H1 (cell line): ENCODE results near the gene STIMATE. TPM values are rescaled to one million over a fixed set of nuclear protein-coding genes. Genes with fewer than 3 reads are reported as not detected.

Source experiments
- CTBP2 ChIP-seq: IDR thresholded peaks from 2 replicates; pipeline ENCODE4 v1.7.0; 2011; ENCODE audit warnings: borderline replicate concordance, mild to moderate bottlenecking, moderate library complexity, mixed read lengths, low read length; ENCODE audit not compliant: insufficient read depth, insufficient read length
- EP300 ChIP-seq, 2 experiments: IDR thresholded peaks; 1 replicate in 1 of 2; 2 replicates in 1 of 2; pipeline ENCODE4 v1.6.1; 2011 to 2012; ENCODE audit warnings: low read depth in 2 of 2, low read length in 2 of 2, mild to moderate bottlenecking in 2 of 2, borderline replicate concordance in 1 of 2, inconsistent platforms in 1 of 2, moderate library complexity in 1 of 2
- JUN ChIP-seq: IDR thresholded peaks from 2 replicates; pipeline ENCODE4 v1.6.1; 2011; ENCODE audit warnings: low read depth, mild to moderate bottlenecking, improper control_type of control experiment, low read length
- SIRT6 ChIP-seq: IDR thresholded peaks from one replicate; pipeline ENCODE4 v1.7.1; 2012; ENCODE audit warnings: low read length, inconsistent platforms
- SP4 ChIP-seq: IDR thresholded peaks from 2 replicates; pipeline ENCODE4 v1.6.1; 2012; ENCODE audit warnings: low read length, inconsistent platforms
- SRF ChIP-seq: IDR thresholded peaks from 2 replicates; pipeline ENCODE4 v1.6.1; 2011; ENCODE audit warnings: mild to moderate bottlenecking, low read depth, low read length, moderate library complexity
- SUZ12 ChIP-seq: fragments of 200-600 bp; sonication (generic); IDR thresholded peaks from 2 replicates; pipeline ENCODE4 v1.6.1; 2012; ENCODE audit warnings: mild to moderate bottlenecking, inconsistent platforms, low read length, moderate library complexity, mixed read lengths
- polyA plus RNA-seq, 7 experiments: library from polyadenylated mRNA; depleted of rRNA in 3 of 7; stranded (reverse) in 5 of 7; unstranded in 2 of 7; fragments of >200 nt in 5 of 7; fragments of 200-250 nt in 2 of 7; gene quantifications; 1 replicate in 5 of 7; 2 replicates in 1 of 7; 4 replicates in 1 of 7; pipeline versions ENCODE4 v1.2.1 to v1.2.3, GENCODE V29; 2011 to 2013; ENCODE audit warnings: missing spikeins in 2 of 7, mixed read lengths in 2 of 7
- total RNA-seq: library from RNA; stranded (reverse); fragmentation: NEBNext Ultra II Directional; extraction: Animal tissue kit (Norgen Biotek cat#: 25700); gene quantifications from 2 replicates; pipeline ENCODE4 v1.2.1, GENCODE V29; 2021
- TF ChIP-seq, protein P1 (sequence below): fragments of 300-600 bp; sonication (generic); IDR thresholded peaks from 2 replicates; pipeline ENCODE4 v1.7.1; 2012; ENCODE audit warnings: low read length, moderate library complexity, mild to moderate bottlenecking, inconsistent platforms; ENCODE audit not compliant: insufficient replicate concordance
- TF ChIP-seq, protein P2 (sequence below): IDR thresholded peaks from 2 replicates; pipeline ENCODE4 v1.6.1; 2012; ENCODE audit warnings: inconsistent platforms

Gene STIMATE
- total and polyA plus RNA-seq, 2 of the 8 experiments (the other 6 are each of a cell fraction or from before 2014, with no cell fraction given) = 17.5 to 22.1 TPM

DNA sequence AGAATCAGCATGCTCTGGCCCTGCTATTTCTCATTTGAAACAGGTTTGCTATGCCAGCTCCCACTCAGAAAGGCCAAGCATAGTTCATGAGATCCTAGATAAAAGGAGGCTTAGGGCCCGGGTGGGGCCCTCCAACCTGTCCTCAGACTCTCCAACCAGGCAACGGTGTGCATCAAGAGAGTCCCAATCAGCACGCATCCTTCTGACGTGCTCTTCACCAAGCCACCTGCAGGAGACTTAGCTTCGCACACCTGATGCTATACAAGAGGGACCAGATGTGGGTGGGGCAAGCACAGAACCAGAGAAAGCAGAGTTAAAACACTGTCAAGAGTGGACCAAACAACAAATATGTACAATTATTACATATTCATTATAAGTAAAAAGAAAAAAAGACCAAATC, 17.3 kb downstream of the STIMATE start (continued):
- TF ChIP-seq, protein P1, sequence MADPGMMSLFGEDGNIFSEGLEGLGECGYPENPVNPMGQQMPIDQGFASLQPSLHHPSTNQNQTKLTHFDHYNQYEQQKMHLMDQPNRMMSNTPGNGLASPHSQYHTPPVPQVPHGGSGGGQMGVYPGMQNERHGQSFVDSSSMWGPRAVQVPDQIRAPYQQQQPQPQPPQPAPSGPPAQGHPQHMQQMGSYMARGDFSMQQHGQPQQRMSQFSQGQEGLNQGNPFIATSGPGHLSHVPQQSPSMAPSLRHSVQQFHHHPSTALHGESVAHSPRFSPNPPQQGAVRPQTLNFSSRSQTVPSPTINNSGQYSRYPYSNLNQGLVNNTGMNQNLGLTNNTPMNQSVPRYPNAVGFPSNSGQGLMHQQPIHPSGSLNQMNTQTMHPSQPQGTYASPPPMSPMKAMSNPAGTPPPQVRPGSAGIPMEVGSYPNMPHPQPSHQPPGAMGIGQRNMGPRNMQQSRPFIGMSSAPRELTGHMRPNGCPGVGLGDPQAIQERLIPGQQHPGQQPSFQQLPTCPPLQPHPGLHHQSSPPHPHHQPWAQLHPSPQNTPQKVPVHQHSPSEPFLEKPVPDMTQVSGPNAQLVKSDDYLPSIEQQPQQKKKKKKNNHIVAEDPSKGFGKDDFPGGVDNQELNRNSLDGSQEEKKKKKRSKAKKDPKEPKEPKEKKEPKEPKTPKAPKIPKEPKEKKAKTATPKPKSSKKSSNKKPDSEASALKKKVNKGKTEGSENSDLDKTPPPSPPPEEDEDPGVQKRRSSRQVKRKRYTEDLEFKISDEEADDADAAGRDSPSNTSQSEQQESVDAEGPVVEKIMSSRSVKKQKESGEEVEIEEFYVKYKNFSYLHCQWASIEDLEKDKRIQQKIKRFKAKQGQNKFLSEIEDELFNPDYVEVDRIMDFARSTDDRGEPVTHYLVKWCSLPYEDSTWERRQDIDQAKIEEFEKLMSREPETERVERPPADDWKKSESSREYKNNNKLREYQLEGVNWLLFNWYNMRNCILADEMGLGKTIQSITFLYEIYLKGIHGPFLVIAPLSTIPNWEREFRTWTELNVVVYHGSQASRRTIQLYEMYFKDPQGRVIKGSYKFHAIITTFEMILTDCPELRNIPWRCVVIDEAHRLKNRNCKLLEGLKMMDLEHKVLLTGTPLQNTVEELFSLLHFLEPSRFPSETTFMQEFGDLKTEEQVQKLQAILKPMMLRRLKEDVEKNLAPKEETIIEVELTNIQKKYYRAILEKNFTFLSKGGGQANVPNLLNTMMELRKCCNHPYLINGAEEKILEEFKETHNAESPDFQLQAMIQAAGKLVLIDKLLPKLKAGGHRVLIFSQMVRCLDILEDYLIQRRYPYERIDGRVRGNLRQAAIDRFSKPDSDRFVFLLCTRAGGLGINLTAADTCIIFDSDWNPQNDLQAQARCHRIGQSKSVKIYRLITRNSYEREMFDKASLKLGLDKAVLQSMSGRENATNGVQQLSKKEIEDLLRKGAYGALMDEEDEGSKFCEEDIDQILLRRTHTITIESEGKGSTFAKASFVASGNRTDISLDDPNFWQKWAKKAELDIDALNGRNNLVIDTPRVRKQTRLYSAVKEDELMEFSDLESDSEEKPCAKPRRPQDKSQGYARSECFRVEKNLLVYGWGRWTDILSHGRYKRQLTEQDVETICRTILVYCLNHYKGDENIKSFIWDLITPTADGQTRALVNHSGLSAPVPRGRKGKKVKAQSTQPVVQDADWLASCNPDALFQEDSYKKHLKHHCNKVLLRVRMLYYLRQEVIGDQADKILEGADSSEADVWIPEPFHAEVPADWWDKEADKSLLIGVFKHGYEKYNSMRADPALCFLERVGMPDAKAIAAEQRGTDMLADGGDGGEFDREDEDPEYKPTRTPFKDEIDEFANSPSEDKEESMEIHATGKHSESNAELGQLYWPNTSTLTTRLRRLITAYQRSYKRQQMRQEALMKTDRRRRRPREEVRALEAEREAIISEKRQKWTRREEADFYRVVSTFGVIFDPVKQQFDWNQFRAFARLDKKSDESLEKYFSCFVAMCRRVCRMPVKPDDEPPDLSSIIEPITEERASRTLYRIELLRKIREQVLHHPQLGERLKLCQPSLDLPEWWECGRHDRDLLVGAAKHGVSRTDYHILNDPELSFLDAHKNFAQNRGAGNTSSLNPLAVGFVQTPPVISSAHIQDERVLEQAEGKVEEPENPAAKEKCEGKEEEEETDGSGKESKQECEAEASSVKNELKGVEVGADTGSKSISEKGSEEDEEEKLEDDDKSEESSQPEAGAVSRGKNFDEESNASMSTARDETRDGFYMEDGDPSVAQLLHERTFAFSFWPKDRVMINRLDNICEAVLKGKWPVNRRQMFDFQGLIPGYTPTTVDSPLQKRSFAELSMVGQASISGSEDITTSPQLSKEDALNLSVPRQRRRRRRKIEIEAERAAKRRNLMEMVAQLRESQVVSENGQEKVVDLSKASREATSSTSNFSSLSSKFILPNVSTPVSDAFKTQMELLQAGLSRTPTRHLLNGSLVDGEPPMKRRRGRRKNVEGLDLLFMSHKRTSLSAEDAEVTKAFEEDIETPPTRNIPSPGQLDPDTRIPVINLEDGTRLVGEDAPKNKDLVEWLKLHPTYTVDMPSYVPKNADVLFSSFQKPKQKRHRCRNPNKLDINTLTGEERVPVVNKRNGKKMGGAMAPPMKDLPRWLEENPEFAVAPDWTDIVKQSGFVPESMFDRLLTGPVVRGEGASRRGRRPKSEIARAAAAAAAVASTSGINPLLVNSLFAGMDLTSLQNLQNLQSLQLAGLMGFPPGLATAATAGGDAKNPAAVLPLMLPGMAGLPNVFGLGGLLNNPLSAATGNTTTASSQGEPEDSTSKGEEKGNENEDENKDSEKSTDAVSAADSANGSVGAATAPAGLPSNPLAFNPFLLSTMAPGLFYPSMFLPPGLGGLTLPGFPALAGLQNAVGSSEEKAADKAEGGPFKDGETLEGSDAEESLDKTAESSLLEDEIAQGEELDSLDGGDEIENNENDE = no peak
- TF ChIP-seq, protein P2, sequence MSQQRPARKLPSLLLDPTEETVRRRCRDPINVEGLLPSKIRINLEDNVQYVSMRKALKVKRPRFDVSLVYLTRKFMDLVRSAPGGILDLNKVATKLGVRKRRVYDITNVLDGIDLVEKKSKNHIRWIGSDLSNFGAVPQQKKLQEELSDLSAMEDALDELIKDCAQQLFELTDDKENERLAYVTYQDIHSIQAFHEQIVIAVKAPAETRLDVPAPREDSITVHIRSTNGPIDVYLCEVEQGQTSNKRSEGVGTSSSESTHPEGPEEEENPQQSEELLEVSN = no peak
- no peak for TF ChIP-seq SIRT6
- TF ChIP-seq SRF = no peak
- no peak for TF ChIP-seq SP4
- no peak for TF ChIP-seq CTBP2
- no peak for TF ChIP-seq EP300 (IDR thresholded peaks at IDR 0.05; ENCODE audit: borderline replicate concordance in 1 of 2, low read depth in 2 of 2, low read length in 2 of 2)
- no peak for TF ChIP-seq SUZ12
- TF ChIP-seq JUN = no peak
